Measurements from ENCODE around the gene RCHY1.

GRCh38 chr4:75477201-75477600 lies 37.0 kb downstream of the RCHY1 start:
- TF ChIP-seq ELF1 (IDR thresholded peaks at IDR 0.05; ENCODE audit: borderline replicate concordance, low read depth) (no peak), POLR2A (IDR thresholded peaks at IDR 0.05; ENCODE audit: borderline replicate concordance, extremely low read depth, insufficient read depth, insufficient read length) (no peak), EGR1 (IDR thresholded peaks at IDR 0.05; ENCODE audit: low read depth) (no peak), EZH2 (IDR thresholded peaks at IDR 0.05) (no peak), TCF7L2 (IDR thresholded peaks at IDR 0.05; ENCODE audit: borderline replicate concordance, extremely low read depth, insufficient read depth, insufficient read length) (no peak), SRF (IDR thresholded peaks at IDR 0.05; ENCODE audit: low read depth) (no peak), FOSL1 (IDR thresholded peaks at IDR 0.05; ENCODE audit: low read depth) (no peak)
- TF ChIP-seq, protein P1, sequence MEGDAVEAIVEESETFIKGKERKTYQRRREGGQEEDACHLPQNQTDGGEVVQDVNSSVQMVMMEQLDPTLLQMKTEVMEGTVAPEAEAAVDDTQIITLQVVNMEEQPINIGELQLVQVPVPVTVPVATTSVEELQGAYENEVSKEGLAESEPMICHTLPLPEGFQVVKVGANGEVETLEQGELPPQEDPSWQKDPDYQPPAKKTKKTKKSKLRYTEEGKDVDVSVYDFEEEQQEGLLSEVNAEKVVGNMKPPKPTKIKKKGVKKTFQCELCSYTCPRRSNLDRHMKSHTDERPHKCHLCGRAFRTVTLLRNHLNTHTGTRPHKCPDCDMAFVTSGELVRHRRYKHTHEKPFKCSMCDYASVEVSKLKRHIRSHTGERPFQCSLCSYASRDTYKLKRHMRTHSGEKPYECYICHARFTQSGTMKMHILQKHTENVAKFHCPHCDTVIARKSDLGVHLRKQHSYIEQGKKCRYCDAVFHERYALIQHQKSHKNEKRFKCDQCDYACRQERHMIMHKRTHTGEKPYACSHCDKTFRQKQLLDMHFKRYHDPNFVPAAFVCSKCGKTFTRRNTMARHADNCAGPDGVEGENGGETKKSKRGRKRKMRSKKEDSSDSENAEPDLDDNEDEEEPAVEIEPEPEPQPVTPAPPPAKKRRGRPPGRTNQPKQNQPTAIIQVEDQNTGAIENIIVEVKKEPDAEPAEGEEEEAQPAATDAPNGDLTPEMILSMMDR (IDR thresholded peaks at IDR 0.05 in 2 of 3, conservative IDR thresholded peaks at IDR 0.05 in 1 of 3; ENCODE audit: borderline replicate concordance in 1 of 3, insufficient read depth in 1 of 3, low read depth in 2 of 3, low read length in 2 of 3): no peak
- TF ChIP-seq, protein P2, sequence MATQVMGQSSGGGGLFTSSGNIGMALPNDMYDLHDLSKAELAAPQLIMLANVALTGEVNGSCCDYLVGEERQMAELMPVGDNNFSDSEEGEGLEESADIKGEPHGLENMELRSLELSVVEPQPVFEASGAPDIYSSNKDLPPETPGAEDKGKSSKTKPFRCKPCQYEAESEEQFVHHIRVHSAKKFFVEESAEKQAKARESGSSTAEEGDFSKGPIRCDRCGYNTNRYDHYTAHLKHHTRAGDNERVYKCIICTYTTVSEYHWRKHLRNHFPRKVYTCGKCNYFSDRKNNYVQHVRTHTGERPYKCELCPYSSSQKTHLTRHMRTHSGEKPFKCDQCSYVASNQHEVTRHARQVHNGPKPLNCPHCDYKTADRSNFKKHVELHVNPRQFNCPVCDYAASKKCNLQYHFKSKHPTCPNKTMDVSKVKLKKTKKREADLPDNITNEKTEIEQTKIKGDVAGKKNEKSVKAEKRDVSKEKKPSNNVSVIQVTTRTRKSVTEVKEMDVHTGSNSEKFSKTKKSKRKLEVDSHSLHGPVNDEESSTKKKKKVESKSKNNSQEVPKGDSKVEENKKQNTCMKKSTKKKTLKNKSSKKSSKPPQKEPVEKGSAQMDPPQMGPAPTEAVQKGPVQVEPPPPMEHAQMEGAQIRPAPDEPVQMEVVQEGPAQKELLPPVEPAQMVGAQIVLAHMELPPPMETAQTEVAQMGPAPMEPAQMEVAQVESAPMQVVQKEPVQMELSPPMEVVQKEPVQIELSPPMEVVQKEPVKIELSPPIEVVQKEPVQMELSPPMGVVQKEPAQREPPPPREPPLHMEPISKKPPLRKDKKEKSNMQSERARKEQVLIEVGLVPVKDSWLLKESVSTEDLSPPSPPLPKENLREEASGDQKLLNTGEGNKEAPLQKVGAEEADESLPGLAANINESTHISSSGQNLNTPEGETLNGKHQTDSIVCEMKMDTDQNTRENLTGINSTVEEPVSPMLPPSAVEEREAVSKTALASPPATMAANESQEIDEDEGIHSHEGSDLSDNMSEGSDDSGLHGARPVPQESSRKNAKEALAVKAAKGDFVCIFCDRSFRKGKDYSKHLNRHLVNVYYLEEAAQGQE (IDR thresholded peaks at IDR 0.05; ENCODE audit: low read depth): no peak

Measured in HCT116 (cell line).